Activated CD8-positive, alpha-beta memory T cell treated with anti-CD3 and anti-CD28 coated beads, Interleukin-2, amount 10 ng/mL, durations not matched to agents 7 days and 5 days (primary cell): ENCODE data around the gene CCR7. TPM values are rescaled to one million over a fixed set of nuclear protein-coding genes. Genes with fewer than 3 reads are reported as not detected.
A peak's percentile ranks its signal among the peaks of the same experiment; 100 is the strongest.

Experiments used
- ATAC-seq: fragments of 150-1000 bp; cut with Tn5 transposase; one replicate; pipeline ENCODE4 v1.10.0; 2021; ENCODE audit warnings: moderate library complexity
- CTCF ChIA-PET: fragments of 350-600 bp; sonication (Branson Sonifier 250); formaldehyde crosslinking; loops from one replicate; lab custom pipeline; 2021; ENCODE audit warnings: antibody characterized with exemption; lab: Charles Lee
- DNase-seq: peaks from one replicate; pipeline ENCODE4 v3.0.0-alpha.2; 2020
- H3K27ac Mint-ChIP-seq: one replicate; pipeline ENCODE4 v1.8.0; 2021; ENCODE audit warnings: mild to moderate bottlenecking, mixed read lengths
- H3K27me3 Mint-ChIP-seq: one replicate; pipeline ENCODE4 v1.8.0; 2021; ENCODE audit warnings: mixed read lengths
- H3K36me3 Mint-ChIP-seq: one replicate; pipeline ENCODE4 v1.8.0; 2021; ENCODE audit warnings: mild to moderate bottlenecking, mixed read lengths
- H3K4me1 Mint-ChIP-seq: one replicate; pipeline ENCODE4 v1.8.0; 2021; ENCODE audit warnings: mixed read lengths
- H3K4me3 Mint-ChIP-seq: one replicate; pipeline ENCODE4 v1.8.0; 2021; ENCODE audit warnings: mild to moderate bottlenecking, moderate library complexity, mixed read lengths
- H3K9me3 Mint-ChIP-seq: one replicate; pipeline ENCODE4 v1.8.0; 2022; ENCODE audit warnings: low read depth, mixed read lengths
- total RNA-seq, 2 experiments: library from RNA; stranded (reverse); gene quantifications; one replicate each; pipeline ENCODE4 v1.2.3, GENCODE V29; 2021

CCR7 gene
- total RNA-seq, 2 experiments from 2014 or later, result 43.5 to 83.9 TPM

DNA sequence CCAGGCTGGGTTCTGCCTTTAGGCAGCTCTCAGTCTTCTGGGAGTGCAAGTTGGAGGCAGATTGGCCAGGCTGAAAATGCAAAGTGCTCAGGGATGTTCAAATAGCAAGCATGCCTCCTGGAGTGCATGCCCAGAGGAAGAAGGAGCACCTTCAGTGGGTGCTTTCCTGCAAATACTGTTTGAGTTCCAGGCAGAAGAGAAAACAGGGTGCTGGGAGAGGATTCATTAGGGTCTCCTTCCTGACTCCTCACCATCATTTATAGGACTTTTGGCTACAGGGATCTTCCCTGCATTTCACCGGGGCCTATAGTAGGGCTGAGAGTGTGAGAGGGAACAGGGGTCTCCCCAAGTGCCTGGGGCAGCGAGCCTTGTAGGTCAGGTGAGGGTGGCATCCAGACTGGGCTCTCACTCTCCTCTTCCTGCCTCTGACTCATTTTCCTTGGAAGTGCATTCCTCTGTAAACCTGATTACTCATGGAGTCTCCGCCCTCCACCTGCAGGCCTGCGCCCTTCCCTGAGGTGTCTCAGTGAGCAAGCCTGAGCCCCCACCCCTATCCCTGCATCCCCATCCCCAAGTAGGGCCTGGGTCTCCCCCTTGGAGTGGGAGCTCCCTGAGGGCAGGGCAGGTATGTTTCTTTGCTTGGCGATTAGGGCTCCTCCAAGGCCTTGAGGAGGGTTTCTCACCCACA is 46.7 kb downstream of the CCR7 start:
- CTCF ChIA-PET, result interaction anchor here (1.2 to 5.5 kb wide), 8 partner anchors 8 to 92 kb away, joined by 3 to 48 read pairs (median 12); no protein-coding TSS in a partner anchor
- peak overlapping the region; percentile 75 for H3K27ac Mint-ChIP-seq
- no peak for ATAC-seq

GRCh38 chr17:40517981-40518380 is 47.3 kb downstream of the CCR7 start:
- DNase-seq (no peak), ATAC-seq (no peak)
- Mint-ChIP-seq H3K27me3 (peaks cover 21% of the 10 kb centered on the region), H3K27ac (peak overlapping the region; percentile 75), H3K36me3 (peaks cover 22% of the 10 kb centered on the region), H3K4me1 (peaks cover 60% of the 10 kb centered on the region), H3K4me3 (peak overlapping the region; percentile 52), H3K9me3 (no peaks in the 10 kb centered on the region)
- CTCF ChIA-PET, result interaction anchor here (1.0 to 5.5 kb wide), 9 partner anchors 9 to 100 kb away, joined by 3 to 48 read pairs (median 12); partner anchors contain the start of gene TOP2A

More for the DNA sequence above, 46.7 kb downstream of the CCR7 start:
- DNase-seq, result no peak
- peaks cover 23% of the 10 kb centered on the region for H3K27me3 Mint-ChIP-seq
- peak overlapping the region; percentile 52 for H3K4me3 Mint-ChIP-seq
- H3K9me3 Mint-ChIP-seq, result peaks cover 3% of the 10 kb centered on the region
- H3K4me1 Mint-ChIP-seq, result peaks cover 59% of the 10 kb centered on the region
- peaks cover 27% of the 10 kb centered on the region for H3K36me3 Mint-ChIP-seq

GRCh38 chr17:40517286-40517662 is 48.0 kb downstream of the CCR7 start:
- H3K4me1 Mint-ChIP-seq, result peaks cover 60% of the 10 kb centered on the region

DNA sequence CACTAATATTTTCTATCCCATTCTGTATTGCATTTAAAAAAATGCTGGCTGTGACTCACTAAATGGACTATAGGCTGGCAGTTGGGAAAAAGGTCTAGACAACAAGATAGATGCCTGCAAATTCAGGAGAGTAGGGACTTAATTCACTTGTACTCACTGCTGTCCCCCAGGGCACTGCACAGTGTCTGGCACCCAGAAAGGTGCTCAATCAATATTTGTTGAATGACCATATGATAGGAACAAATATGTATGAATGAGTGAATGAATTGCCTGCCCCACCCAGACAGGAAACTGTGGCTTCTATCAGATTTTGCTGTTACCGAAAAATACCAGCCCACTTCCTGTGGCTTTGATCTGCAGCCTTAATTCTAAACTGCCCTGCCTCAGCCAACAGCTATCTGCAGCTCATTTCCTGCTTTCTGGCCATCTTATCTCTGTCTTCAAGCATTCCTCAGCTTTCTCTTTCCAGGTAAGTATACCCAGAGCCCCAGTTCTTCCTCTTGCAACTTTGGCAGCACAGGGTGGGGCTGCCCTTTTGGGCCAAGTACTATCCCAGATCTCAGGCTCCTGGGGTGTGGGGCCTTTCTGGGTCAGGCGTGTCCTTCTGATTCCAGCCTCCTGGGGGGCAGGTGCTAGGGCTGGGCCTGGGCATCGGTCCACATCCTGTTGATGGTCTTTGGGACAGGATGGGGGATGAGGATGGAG is 48.5 kb downstream of the CCR7 start:
- CTCF ChIA-PET, result interaction anchor here (0.6 to 5.5 kb wide), 13 partner anchors 10 to 99 kb away, joined by 3 to 48 read pairs (median 5); partner anchors contain the start of gene TOP2A
- peak; percentile 79 for ATAC-seq

More at GRCh38 chr17:40517286-40517662, 48.0 kb downstream of the CCR7 start:
- Mint-ChIP-seq H3K36me3 (peaks cover 21% of the 10 kb centered on the region), H3K27me3 (peaks cover 21% of the 10 kb centered on the region), H3K9me3 (no peaks in the 10 kb centered on the region), H3K27ac (peak overlapping the region; percentile 91), H3K4me3 (peak overlapping the region; percentile 70)
- peak; percentile 11 for ATAC-seq
- CTCF ChIA-PET, result interaction anchor here (1.0 to 5.5 kb wide), 13 partner anchors 9 to 100 kb away, joined by 3 to 48 read pairs (median 5); partner anchors contain the start of gene TOP2A
- DNase-seq, result no peak

GRCh38 chr17:40515491-40516041 is 49.7 kb downstream of the CCR7 start:
- peaks cover 58% of the 10 kb centered on the region for H3K4me1 Mint-ChIP-seq
- CTCF ChIA-PET, result interaction anchor here (2.8 kb wide), 1 partner anchor 18 kb away, joined by 13 read pairs; no protein-coding TSS in a partner anchor
- H3K36me3 Mint-ChIP-seq, result peaks cover 9% of the 10 kb centered on the region
- ATAC-seq (peak; percentile 52), DNase-seq (peak; percentile 74)
- H3K4me3 Mint-ChIP-seq, result peak overlapping the region; percentile 6
- H3K27me3 Mint-ChIP-seq, result peaks cover 21% of the 10 kb centered on the region
- no peaks in the 10 kb centered on the region for H3K9me3 Mint-ChIP-seq
- H3K27ac Mint-ChIP-seq, result peak overlapping the region; percentile 91

More for the DNA sequence above, 48.5 kb downstream of the CCR7 start:
- H3K4me1 Mint-ChIP-seq, result peaks cover 60% of the 10 kb centered on the region
- peaks cover 16% of the 10 kb centered on the region for H3K36me3 Mint-ChIP-seq
- H3K27me3 Mint-ChIP-seq, result peaks cover 21% of the 10 kb centered on the region
- H3K27ac Mint-ChIP-seq, result peak overlapping the region; percentile 91
- H3K9me3 Mint-ChIP-seq, result no peaks in the 10 kb centered on the region
- peak; percentile 93 for DNase-seq
- H3K4me3 Mint-ChIP-seq, result peak overlapping the region; percentile 70

GRCh38 chr17:40515011-40515410 is 50.3 kb downstream of the CCR7 start:
- H3K9me3 Mint-ChIP-seq, result no peaks in the 10 kb centered on the region

GRCh38 chr17:40514013-40514875 is 51.0 kb downstream of the CCR7 start:
- Mint-ChIP-seq H3K4me1 (peaks cover 55% of the 10 kb centered on the region), H3K27ac (peak overlapping the region; percentile 47), H3K9me3 (no peaks in the 10 kb centered on the region), H3K4me3 (no peak overlapping the region), H3K27me3 (peaks cover 21% of the 10 kb centered on the region), H3K36me3 (peaks cover 9% of the 10 kb centered on the region)
- no peak for DNase-seq
- CTCF ChIA-PET, result interaction anchor here (1.3 to 2.8 kb wide), 3 partner anchors 19 to 46 kb away, joined by 3 to 13 read pairs (median 8); no protein-coding TSS in a partner anchor
- ATAC-seq, result no peak

More at GRCh38 chr17:40515011-40515410, 50.3 kb downstream of the CCR7 start:
- peaks cover 58% of the 10 kb centered on the region for H3K4me1 Mint-ChIP-seq
- no peak overlapping the region for H3K4me3 Mint-ChIP-seq
- DNase-seq (no peak), ATAC-seq (no peak)
- H3K36me3 Mint-ChIP-seq, result peaks cover 9% of the 10 kb centered on the region
- H3K27me3 Mint-ChIP-seq, result peaks cover 21% of the 10 kb centered on the region
- CTCF ChIA-PET, result interaction anchor here (2.2 to 2.8 kb wide), 2 partner anchors 18 to 39 kb away, joined by 8 to 13 read pairs; no protein-coding TSS in a partner anchor
- H3K27ac Mint-ChIP-seq, result peak overlapping the region; percentile 91

GRCh38 chr17:40511667-40512220 is 53.5 kb downstream of the CCR7 start:
- Mint-ChIP-seq H3K4me3 (no peak overlapping the region), H3K9me3 (no peaks in the 10 kb centered on the region), H3K27me3 (peaks cover 24% of the 10 kb centered on the region), H3K27ac (no peak overlapping the region), H3K36me3 (peaks cover 4% of the 10 kb centered on the region), H3K4me1 (peaks cover 32% of the 10 kb centered on the region)
- CTCF ChIA-PET, result interaction anchor here (1.2 kb wide), 1 partner anchor 9 kb away, joined by 3 read pairs; no protein-coding TSS in a partner anchor
- DNase-seq (no peak), ATAC-seq (no peak)

DNA sequence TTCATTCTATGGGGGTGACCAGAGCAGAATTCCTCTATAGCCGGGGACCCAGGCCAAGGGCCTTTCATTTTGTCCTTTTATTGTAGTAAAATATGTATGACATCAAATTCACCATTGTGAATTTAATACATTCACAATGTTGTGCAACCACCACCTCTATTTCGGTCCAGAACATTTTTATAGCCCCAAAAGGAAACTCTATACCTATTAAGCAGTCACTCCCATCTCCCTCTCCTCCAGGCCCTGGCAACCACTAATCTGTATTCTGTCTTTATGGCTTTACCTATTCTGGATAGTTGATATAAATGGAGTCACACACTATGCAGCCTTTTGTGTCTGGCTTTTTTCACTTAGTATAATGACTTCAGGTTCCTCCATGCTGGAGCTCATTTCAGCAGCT is 54.1 kb downstream of the CCR7 start:
- CTCF ChIA-PET, result interaction anchor here (1.2 to 1.3 kb wide), 2 partner anchors 9 to 22 kb away, joined by 3 to 6 read pairs; no protein-coding TSS in a partner anchor
- no peak for DNase-seq
- peaks cover 26% of the 10 kb centered on the region for H3K4me1 Mint-ChIP-seq
- peaks cover 24% of the 10 kb centered on the region for H3K27me3 Mint-ChIP-seq
- ATAC-seq, result no peak
- H3K27ac Mint-ChIP-seq, result no peak overlapping the region
- no peaks in the 10 kb centered on the region for H3K9me3 Mint-ChIP-seq
- no peak overlapping the region for H3K4me3 Mint-ChIP-seq
- H3K36me3 Mint-ChIP-seq, result peaks cover 4% of the 10 kb centered on the region

GRCh38 chr17:40510328-40510648 is 55.0 kb downstream of the CCR7 start:
- Mint-ChIP-seq H3K36me3 (peaks cover 4% of the 10 kb centered on the region), H3K27me3 (peaks cover 23% of the 10 kb centered on the region), H3K27ac (no peak overlapping the region), H3K4me3 (no peak overlapping the region), H3K9me3 (no peaks in the 10 kb centered on the region), H3K4me1 (peaks cover 17% of the 10 kb centered on the region)
- CTCF ChIA-PET, result interaction anchor here (1.2 to 1.3 kb wide), 2 partner anchors 10 to 22 kb away, joined by 3 to 6 read pairs; no protein-coding TSS in a partner anchor
- ATAC-seq (no peak), DNase-seq (no peak)

GRCh38 chr17:40509626-40510327 is 55.5 kb downstream of the CCR7 start:
- Mint-ChIP-seq H3K9me3 (no peaks in the 10 kb centered on the region), H3K4me1 (peaks cover 12% of the 10 kb centered on the region), H3K36me3 (peaks cover 3% of the 10 kb centered on the region), H3K27me3 (peaks cover 24% of the 10 kb centered on the region), H3K4me3 (no peak overlapping the region), H3K27ac (no peak overlapping the region)
- CTCF ChIA-PET, result no interaction called here
- no peak for ATAC-seq
- no peak for DNase-seq
